Measurements from ENCODE around the gene VTCN1. TPM values are rescaled to one million over a fixed set of nuclear protein-coding genes. Genes with fewer than 3 reads are reported as not detected.
"Not testable (repeated sequence)": the region's sequence is repeated elsewhere in the genome, so short reads cannot be mapped to it uniquely, and the experiment has no call there.

VTCN1 gene
- polyA plus RNA-seq, 1 donor = 0.13 TPM

DNA sequence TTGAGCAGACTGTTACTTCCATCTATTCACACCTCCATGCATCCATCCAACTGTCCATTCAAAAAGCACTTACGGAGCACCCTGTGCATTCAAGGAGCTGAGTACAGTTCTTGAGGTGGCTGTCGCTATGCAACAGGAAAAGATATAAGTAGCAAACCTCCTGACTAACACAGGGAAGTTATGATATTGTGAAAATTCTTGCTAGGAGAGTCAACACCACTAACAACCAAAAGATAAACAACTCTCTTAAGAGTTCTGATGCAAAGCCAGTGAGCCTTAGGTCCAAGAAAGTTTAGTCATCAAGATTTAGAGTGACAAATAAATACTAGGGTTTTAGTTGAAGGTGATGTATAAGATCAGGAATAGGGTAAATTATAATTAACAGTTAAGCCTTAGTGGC, 44.7 kb downstream of the VTCN1 start:
- no peak for DNase-seq (ENCODE audit: low read depth)

DNA sequence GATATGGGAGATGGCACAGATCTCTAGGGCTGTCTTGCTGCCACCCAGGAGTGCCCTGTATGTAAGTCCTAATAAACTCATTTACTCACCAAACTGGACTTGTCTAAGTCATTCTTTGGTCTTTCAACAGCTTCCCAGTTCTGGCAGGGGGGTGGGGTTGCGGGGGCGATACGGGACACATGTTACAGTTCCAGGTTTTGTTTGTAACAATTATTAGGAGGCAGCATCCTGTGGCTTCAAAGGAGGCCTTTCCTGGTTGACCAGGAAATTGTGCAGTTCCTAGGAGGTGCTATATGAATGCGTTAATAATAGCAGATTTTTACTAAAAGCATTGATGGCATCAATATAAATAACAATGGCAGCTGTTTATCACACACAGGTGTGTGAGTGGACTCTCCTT, 46.5 kb downstream of the VTCN1 start:
- DNase-seq (ENCODE audit: low read depth) = no peak

DNA sequence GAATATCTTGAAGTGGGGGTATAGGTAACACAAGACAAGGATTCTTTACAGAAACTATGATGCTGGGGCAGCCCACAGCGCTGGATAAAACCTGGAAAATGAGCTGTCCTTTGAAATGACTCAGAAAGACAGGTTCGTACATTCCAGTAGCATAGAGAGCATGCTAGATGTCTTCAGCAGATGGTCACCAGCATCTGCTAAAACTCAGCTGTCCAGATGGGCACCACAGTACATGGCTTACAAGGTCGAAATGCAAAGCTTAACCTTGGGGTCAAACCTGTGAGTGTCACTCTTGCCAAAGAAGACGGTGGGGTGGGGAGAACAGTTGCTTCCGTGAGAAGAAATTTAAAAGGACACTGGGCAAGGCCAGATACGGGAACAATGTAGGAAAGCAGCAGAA, 47.9 kb downstream of the VTCN1 start:
- no peak for DNase-seq (ENCODE audit: low read depth)

DNA sequence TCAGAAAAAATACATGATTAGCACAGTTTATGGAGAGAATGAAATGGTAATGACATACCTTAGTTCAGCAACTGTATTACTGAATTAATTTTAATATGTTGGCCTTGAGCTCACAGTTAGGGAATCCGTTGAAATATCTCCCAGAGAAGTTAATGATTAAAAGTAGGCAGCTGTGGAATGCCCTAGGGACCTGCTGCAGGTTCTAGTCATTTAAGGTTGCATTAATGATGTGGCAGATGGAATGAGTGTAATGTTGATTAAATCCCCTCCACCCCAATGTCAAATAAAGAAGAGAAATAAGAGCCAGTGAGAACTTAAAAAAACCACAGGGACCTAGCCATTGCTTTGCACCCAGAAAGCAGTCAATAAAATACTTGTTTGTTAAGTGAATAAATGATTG, 48.8 kb downstream of the VTCN1 start:
- no peak for DNase-seq (ENCODE audit: low read depth)

DNA sequence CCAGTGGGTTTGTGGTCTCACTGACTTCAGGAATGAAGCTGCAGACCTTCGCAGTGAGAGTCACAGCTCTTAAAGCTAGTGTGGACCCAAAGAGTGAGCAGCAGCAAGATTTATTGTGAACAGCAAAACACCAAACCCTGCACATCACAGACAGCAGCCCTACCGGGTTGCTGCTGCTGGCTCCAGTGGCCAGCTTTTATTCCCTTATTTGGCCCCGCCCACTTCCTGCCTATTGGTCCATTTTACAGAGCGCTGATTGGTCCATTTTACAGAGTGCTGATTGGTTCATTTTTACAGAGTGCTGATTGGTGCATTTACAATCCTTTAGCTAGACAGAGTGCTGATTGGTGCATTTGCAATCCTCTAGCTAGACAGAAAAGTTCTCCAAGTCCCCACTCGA, 59.4 kb downstream of the VTCN1 start:
- DNase-seq (ENCODE audit: low read depth) = not testable (repeated sequence)

DNA sequence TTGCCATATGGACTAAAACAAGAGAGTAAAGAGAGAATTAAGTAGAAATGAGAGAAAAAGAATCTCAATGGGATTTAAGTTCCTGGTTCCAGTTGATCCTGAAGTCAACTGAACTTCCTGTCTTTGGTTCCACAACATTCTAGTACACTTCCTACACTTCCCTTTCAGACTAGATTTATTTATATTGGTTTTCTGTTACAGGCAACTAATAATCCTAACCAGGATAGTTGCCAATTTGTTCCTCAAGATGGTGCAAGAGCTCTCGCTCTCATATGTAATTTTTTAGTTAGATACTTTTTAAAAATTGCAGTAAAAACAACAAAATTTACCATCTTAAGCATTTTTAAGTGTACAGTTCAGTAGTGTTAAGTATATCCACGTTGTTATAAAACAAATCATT, 60.4 kb downstream of the VTCN1 start:
- no peak for DNase-seq (ENCODE audit: low read depth)

DNA sequence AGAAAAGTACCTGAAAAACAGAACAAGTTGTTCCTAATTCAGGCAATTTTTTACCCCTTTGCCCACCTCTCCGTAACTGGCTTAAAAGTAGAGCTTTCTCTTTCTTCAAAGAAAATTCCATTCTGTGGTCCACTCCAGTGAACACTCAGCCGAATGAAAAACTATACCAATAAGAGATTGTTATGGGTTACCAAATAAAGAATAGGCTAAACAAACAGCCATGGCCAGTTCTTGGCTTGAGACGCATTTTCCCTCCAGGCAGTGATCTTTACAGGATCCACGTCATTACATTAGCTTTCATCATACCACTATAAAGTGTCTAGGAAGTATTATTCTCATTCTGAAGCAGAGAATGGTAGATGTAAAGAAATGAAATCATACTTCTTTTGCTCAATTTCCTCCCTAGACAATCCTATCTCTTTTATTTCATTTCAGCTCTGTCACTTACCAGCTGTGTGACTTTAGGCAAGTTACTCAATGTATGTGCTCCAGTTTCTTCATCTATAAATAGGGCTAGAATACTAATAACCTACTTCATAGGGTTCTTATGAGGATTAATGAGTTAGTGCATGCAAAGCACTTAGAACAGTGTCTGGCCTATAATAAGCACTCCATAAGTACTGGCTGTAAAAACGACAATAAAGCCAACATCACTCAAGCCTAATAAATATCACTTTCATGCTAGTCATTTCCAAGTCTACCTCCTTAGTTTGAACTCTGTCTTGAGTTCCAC, 62.7 kb downstream of the VTCN1 start:
- DNase-seq (ENCODE audit: low read depth) = no peak

DNA sequence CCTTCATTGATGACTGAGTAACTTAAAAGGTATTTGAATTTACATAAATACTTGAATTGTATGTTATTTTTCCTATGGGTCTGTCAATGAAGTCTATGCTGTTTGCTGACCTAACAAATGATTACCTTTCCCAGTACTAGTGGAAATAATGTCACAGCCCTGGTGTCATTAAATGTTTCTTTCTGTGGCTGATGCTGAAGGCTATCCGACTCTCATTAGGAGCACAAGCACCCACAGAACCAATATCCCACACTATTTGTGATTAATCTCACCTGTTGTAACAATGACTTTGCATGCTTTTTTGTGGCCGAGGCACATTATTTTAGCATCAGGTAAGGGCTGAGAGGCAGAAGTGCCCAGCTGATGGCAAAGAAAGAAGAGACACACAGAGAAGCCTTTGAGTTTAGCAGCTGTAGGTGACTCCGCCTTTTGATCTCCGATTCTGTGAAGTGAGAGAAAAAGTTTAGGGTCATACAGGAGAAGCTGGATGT, 63.3 kb downstream of the VTCN1 start:
- DNase-seq (ENCODE audit: low read depth) = no peak

DNA sequence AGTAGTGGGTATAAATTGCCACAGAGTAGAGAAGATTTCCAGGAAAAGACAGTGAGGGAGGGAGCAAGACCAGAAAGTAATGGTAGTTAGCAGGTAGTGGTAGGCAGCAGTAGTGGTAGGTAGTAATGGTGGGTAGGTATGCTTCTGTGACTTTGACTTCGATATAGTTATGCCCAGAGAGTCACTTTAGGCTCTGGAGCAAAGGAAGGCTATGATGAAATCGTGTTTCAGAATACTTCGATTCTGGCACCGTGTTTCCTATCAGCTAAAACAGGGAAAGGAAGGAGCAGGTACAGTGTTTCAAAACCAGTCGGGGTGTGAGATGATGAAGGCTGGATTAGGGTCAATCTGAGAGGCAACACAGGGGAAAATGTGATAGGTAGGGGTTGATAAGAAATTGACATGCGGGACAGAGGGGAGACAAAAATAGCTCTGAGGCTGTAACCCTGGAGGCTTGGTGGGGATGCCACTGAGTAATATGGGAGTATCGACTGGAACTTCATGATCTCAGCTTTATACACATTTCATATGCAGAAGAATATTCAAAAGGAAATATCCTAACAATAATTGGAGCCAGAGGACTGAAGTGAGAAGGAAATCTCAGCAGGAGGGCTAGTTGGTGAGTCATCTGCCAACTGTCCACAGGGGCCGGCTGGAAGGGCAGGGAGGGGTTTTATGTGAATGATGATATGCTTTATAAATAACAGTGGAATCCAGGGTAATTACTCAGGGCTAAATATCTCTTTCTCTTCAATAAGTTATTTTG, 64.0 kb downstream of the VTCN1 start:
- DNase-seq (ENCODE audit: low read depth) = no peak

DNA sequence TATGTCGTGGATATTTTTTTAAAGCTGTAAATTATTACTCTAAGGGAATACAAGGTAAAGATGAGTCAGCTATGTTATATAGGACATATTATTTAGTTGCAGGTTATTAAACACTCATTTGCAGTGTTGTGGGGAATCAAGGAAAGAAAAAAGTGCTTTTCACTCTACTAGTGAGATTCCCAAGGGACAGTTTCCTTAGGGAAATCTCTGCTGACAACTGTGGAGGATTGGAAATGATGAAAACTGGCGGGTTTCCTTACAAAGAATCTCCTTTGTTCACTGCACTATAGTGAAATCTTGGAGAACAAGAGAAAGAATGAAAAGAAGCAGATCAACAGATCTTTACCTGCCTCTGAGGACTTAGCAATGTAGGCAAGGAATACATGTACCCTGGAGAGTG, 64.7 kb downstream of the VTCN1 start:
- DNase-seq (ENCODE audit: low read depth) = no peak

DNA sequence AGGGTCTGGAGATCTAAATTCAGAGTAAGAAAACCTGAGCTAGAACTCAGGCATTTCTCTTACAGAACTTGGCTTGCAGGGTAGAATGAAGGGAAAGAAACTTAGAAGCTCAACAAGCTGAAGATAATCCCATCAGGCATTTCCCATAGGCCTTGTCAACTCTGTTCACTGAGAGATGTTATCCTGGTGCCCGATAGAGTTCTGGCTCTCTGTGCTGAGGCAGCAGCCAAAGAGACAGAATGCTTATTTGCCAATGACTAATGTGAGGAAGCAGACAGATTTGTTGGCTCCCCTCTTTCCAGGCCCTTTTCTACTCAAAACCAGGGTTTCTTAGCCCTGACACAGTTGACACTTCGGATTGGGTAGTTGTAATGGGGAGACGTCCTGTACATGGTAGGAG, 66.9 kb downstream of the VTCN1 start:
- DNase-seq (ENCODE audit: low read depth) = no peak

DNA sequence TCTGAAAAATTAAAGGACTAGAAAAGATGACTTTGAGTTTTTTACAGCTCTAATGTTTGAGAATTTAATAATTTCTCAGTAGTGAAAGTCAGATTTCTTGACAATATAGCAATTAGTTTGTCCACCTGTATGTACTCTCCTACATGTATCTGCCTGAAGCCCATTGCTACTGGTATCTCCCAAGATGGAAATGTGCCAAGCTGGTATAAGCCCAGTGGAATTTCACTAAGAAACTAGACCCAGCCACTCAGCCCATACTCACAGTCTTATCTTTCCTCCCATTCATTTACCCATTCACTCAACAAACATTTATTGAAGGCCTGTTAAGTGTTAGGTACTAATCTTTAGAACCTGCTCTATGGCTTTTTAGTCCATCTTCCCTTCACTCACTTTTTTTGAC, 67.6 kb downstream of the VTCN1 start:
- DNase-seq (ENCODE audit: low read depth) = no peak

DNA sequence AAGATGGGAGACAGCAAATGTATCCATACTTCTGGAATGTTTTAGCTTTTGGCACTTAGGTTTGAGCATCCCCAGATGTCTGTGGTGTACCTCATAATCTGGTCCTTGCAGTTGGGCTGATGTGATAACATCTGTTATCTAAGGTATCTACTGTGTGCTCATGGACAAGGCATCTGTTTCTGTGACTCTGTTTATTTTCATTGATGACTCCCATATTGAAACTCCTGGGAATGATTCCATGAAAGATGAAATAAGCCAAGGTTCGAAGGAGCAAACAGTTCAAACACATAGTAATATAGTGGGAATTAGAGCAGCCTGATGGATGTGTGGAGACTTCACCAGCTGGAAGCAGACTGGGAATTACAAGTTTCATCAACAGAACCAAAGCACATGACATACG, 68.5 kb downstream of the VTCN1 start:
- DNase-seq (ENCODE audit: low read depth) = no peak

DNA sequence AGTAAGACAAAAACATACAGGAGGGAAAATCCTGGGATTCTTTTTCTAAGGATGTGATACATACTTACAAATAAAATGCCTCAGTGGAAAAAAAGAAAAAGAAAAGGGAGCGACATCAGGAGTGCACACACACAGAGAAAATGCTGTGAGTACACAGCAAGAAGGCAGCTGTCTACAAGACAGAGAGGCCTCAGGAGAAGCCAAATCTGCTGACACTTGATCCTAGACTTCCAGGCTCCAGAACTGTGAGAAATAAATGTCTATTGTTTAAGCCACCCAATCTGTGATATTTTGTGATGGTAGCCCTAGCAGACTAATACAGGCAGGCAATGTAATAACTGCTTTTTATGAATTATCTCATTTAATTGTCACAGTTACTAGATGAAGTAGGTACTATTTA, 72.2 kb downstream of the VTCN1 start:
- DNase-seq (ENCODE audit: low read depth) = no peak

DNA sequence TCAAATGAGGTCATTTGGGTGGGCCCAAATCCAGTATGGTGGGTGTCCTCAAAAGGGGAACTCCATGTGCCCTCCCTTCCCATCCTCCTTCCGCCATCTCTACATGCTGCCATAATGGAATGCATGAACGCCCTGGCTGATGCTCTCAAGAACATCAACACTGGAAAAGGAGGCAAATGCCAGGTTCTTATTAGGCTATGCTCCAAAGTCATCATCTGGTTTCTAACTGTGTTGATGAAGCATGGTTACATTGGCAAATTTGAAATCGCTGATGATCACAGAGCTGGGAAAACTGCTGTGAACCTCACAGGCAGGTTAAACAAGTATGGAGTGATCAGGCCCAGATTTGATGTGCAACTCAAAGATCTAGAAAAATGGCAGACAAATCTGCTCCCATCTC, 72.6 kb downstream of the VTCN1 start:
- no peak for DNase-seq (ENCODE audit: low read depth)

DNA sequence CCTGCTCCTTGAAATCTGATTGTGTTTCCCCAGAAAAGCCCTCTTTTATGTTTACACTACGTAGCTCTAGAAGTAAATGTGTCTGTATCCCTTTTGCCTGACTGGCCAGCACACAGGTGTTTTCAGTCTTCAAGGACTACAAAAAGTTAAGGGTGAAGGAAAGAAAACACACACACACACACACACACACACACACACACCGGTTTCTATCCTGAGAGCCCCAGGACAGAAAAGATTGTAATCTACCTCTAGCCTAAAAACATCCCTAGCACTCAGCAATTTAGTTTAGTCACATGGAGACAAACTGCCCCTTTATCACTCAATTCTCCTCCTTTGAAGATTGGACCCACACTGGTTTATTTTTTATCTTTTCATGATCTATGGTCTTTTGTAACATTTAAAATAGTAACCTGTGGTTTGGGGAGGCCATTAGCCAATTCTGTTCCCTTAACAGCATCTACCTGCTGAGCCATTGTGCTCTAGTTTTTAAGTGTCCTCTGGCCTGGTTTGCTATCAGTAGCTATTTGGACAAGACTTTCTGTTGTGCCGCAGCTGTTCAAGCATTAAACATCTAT, 73.4 kb downstream of the VTCN1 start:
- no peak for DNase-seq (ENCODE audit: low read depth)

DNA sequence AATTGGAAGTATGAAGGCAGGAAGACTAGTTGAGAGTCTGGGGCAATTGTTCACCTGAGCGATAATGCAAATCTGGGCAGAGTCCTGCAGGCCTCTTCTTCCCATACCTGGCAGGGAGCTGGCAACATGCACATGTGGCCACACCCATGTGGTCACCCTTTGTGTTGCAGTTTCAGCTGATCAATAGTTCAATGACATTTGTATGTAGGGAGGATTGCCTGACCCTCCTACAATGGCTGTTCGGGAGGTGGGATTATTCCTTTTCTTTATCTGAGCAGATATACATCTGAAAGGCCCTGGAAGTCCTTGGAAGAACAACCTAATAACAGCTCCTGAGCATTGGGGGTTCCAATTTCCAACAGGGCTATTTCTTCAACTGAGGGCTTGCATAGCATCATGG, 74.0 kb downstream of the VTCN1 start:
- DNase-seq (ENCODE audit: low read depth) = no peak

DNA sequence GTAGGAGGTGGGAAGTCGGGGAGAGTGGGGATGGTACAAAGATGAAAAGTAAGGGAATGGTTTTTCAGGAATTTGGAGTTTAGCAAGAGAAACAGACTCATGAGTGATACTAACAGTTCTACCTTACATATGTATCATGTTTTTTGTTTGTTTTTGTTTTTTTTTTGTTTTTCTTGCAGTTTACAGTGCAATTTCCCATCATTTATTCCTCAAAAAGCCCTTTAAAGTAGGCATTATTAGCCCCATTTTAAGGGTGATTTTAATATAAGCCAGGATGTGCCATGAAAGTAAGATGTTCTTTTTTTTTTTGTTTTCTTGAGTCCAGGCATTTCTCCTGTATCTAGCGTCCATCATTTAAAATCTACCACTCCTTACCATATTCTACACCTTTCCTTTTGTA, 75.4 kb downstream of the VTCN1 start:
- no peak for DNase-seq (ENCODE audit: low read depth)

DNA sequence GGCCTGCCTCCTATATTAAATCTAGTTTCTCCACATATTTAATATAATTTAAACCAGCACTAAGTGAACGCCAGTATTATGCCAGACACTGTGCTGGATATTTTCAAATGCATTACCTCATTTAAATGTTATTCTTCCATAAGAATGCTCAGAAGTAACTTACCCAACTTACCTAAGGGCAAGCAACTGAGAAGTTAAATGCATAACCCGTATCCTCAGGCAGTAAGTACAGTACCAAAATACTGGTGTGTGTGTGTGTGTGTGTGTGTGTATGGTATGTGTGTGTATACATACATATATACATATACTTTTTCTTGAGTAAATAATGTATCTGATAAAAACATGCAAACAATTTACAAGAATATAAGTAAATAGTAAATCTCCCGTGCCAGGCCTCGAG, 80.2 kb downstream of the VTCN1 start:
- DNase-seq (ENCODE audit: low read depth) = no peak

DNA sequence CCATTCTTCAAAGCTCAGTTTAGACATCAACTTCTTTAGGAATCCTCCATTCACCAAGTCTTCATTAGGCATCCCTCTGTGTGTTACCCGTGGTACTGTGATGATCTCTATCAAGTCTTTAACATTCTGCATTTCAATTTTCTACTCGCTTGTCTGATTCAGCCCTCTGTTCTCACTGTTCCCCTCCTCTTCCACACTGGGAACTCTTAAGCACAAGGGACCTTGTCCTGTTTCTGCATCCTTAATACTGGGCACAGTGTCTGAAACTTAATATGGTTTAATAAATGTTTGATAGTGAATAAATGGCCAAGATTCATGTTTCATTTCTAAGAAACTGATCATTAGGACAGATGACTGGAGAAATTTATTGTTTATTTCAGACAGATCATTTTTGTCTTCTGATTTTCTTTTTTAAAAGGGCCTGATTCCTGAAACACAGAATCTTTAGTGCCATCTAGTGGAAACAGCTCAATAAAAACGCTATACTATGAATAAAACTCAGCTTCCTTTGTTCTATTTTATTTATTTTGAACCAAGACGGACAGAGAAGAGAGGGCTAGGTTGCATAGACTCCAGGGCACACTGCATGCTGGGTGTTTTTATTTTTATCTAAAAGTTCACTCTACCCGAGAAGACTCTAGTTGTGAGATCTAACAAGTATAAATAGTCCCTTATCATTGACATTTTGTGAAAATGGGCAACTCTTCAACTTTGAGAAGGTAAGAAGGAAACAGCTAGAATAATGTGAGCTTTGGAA, 82.2 kb downstream of the VTCN1 start:
- DNase-seq (ENCODE audit: low read depth) = no peak

DNA sequence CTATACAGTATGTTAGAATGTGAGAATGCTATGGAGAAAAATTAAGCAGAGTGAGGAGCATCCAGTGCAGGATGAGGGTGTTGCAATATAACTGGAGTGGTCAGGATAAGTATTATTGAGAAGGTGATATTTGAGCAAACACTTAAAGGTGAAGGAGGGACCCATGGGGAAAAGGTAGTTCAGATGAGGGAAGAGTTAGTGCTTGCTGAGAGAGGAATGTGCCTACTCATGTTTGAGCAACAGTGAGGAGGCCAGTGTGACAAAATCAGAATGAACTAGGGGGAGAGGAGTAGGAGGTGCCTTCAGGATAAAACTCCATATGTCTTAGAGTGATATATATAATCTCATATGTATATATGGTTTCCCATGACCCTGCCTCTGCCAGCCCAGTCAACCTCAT, 82.9 kb downstream of the VTCN1 start:
- no peak for DNase-seq (ENCODE audit: low read depth)

DNA sequence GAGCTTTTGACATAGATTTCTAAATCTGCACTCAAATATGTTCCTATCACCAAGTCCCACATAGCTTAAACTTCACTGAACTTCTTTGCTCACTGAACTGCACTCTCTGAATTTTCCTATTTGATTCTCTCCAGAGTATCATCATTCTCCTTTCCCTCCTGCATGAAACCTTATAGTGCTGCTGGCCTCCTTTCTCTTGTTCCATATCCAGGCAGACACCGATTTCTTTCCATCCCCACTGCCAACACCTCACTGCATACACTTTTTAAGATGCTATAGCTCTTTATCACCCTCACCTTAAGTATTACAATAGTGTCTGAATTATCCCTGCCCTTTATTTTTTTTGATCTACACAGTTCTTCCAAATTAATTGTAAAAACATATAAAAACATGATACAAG, 86.1 kb downstream of the VTCN1 start:
- DNase-seq (ENCODE audit: low read depth) = no peak
